Stimulated activated CD4-positive, alpha-beta T cell treated with anti-CD3 and anti-CD28 coated beads, Interleukin-4, amount 100 ng/mL, for 24 hours (primary cell): ENCODE results near the gene PNKP.

Experiments
- DNase-seq: peaks from one replicate; pipeline ENCODE4 v3.0.0-alpha.2; 2020

The PNKP gene

GRCh38 chr19:49857061-49857837, 10.1 kb downstream of the PNKP start:
- DNase-seq = no peak

GRCh38 chr19:49856574-49857021, 10.8 kb downstream of the PNKP start:
- DNase-seq = no peak

DNA sequence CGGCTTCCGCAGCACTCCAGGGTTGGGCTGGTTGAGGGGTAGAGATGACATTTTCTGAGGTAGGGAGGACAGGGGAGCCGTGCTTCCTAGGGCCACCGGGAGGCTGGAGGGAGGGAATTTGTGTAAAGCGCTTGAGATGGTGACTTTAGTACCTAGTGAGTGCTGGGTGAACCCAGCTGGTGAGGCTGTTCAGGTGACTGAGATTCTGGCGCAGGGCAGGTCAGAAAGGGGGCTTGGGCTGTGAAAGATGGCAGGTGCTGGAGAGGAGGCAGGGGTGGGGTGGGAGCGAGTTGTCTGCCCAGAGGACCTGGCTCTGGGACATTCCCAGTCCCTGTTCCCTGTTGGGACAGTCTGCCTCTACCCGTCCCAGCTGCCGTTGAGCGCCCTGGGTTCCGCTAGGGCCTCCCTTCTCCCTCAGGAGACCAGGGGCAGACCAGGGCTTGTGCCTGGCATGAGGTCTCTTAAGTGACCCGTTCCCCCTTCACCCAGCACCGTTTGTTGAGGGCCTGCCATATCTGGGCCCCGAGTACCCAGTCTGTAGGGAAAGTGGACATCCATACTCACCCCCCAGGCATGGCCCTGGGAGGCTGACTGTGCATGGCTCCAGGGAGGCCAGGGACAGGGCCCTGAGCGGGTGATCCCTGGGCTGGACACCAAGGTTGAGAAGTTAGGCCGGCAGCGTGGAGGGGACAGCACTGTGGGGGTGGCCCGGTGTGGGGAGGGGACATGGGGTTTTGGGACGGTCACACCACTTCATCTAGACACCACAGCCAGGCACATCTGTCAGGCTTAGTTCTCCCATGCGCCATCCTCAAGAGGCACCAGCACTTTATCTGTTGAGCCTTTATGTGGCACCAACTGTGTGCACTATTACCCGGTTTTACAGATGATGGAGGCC, 11.5 kb downstream of the PNKP start:
- DNase-seq = no peak

GRCh38 chr19:49855277-49855675, 12.1 kb downstream of the PNKP start:
- DNase-seq = no peak

GRCh38 chr19:49854378-49855263, 12.8 kb downstream of the PNKP start:
- DNase-seq = no peak

GRCh38 chr19:49853852-49854377, 13.5 kb downstream of the PNKP start:
- no peak for DNase-seq

DNA sequence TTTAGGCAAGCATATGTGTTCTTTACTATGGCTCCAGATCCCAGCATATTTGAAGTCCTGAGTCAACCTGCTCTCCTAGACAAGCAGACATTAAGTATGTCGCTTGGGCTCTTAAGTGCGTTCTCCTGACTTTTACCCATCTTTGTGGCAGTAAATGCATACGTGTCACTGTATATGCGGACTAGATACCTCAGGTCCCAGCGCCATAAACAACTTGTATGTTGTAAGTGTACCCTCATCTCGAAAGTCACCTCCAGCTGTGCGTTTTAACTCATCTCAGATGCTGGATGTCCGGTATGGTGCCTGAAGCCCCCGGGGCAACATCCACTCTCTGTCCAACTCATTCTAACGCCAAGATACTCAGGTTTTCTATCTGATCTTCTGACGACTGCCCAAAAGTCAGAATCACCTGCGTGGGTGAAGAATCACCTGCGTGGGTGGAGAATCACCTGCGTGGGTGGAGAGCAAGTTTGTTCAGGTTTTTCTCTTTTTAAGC, 14.7 kb downstream of the PNKP start:
- no peak for DNase-seq

GRCh38 chr19:49851456-49852259, 15.7 kb downstream of the PNKP start:
- DNase-seq = peak; percentile 32

- peak; percentile 88 for DNase-seq
These were observed 16.7 kb downstream of the PNKP start, which contains the start of gene PTOV1 for GRCh38 chr19:49850487-49851342. Gene PTOV1 (plus strand): TSS chr19:49851159.

- DNase-seq = no peak
These were observed 17.2 kb downstream of the PNKP start for GRCh38 chr19:49850221-49850486.

GRCh38 chr19:49849433-49850220, 17.7 kb downstream of the PNKP start:
- no peak for DNase-seq

- DNase-seq = no peak
These were observed 18.4 kb downstream of the PNKP start for GRCh38 chr19:49848938-49849337.

- no peak for DNase-seq
These were observed 19.4 kb downstream of the PNKP start for GRCh38 chr19:49847731-49848696.

GRCh38 chr19:49846408-49846807, 21.0 kb downstream of the PNKP start:
- DNase-seq = no peak

DNA sequence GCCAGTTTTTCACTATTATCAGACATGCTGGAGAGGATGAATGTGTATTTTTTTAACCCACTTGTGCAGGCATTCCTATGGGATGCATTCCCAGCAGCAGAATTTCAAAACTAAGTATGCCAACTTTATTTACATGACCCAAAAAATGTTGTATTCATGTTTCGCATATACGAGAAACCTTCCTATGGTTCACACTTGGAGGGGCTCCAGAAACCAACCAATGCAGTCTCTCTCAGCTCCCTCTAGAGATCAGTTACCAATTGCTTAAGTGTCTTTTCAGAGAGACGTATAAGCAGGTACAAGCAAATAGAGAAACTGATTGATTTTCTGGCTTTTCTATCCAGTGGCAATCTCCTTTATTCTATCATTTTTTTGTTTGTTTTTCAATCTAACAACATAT, 22.0 kb downstream of the PNKP start:
- no peak for DNase-seq

DNA sequence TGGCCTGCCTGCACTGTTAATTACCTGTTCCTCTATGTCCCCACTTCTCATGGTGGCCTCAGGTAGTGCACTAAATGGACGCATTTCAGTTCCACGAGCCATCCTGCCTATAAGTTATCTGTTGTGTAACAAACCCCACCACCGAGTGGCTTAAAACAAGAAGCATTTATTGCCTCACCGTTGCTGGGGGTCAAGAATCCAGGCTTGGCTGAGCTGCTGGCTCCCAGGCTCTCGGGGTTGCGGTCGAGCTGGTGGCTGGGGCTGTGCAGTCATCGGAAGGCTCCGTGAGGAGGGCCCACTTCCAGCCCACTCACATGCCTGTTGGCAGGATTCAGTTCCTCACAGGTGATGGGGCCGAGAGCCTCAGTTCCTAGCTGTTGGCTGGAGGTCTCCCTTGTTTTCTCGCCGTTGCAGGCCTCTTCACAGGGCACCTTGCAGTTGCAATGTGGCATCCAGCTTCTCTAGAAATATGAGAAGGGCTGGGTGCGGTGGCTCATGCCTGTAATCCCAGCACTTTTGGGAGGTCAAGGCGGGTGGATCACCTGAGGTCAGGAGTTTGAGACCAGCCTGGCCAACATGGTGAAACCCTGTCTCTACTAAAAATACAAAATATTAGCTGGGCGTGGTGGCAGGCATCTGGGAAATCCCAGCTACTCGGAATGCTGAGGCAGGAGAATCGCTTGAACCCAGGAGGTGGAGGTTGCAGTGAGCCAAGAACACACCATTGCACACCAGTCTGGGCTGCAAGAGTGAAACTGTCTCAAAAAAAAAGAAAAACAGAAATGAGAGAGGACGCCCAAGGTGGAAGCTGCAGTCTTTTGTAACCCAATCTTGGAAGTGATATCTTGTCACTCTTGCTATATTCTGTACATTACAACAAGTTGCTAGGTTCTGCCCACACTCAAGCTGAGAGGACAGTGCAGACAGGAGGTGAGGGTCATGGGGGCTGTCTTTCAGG, 23.0 kb downstream of the PNKP start:
- no peak for DNase-seq

DNA sequence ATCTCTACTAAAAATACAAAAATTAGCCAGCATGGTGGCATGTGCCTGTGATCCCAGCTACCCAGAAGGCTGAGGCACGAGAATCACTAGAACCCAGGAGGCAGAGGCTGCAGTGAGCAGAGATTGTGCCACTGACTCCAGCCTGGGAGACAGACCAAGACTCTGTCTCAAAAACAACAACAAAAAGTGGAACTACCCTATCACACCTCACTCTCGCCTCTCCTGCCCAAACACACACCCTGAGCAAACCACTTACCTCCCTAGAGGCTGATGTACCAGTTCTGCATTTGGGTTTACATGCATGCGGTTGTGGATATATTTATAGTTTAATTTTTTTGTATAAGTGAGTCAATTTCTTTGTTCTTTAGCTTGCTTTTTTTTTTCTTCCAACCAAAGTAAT, 24.1 kb downstream of the PNKP start:
- no peak for DNase-seq
